ENCODE measurements around the gene USP7. TPM values are rescaled to one million over a fixed set of nuclear protein-coding genes. Genes with fewer than 3 reads are reported as not detected.
A peak's percentile ranks its signal among the peaks of the same experiment; 100 is the strongest.
"Not testable (repeated sequence)": the region's sequence is repeated elsewhere in the genome, so short reads cannot be mapped to it uniquely, and the experiment has no call there.

USP7 gene
- total RNA-seq, 1 experiment from 2014 or later, result 148 TPM

- POLR2A ChIA-PET, result no interaction called here
- CTCF ChIA-PET, result interaction anchor here (0.7 to 1.6 kb wide), 3 partner anchors 10 to 63 kb away, joined by 3 to 7 read pairs (median 4); no protein-coding TSS in a partner anchor
- H3K27me3 Mint-ChIP-seq (ENCODE audit: insufficient read depth, unreplicated experiment), result no peaks in the 10 kb centered on the region
- Histone ChIP-seq H3K4me3 (ENCODE audit: low read depth, low read length) (no peak overlapping the region), H3K9me3 (no peaks in the 10 kb centered on the region), H3K36me3 (ENCODE audit: control insufficient read depth, insufficient read depth, low read length) (no peaks in the 10 kb centered on the region), H3K27me3 (replicated peaks; ENCODE audit: control insufficient read depth, insufficient read depth, low read length) (no peaks in the 10 kb centered on the region), H3K4me1 (peaks cover 12% of the 10 kb centered on the region)
- no TSS peak for BruUV-seq (replicated peaks)
- peaks cover 8% of the 10 kb centered on the region for H3K4me1 Mint-ChIP-seq (ENCODE audit: low read depth, unreplicated experiment)
- intact Hi-C loops (cut with micrococcal nuclease; ENCODE audit: unreplicated experiment), result no loop called here
- TF ChIP-seq, protein P1, sequence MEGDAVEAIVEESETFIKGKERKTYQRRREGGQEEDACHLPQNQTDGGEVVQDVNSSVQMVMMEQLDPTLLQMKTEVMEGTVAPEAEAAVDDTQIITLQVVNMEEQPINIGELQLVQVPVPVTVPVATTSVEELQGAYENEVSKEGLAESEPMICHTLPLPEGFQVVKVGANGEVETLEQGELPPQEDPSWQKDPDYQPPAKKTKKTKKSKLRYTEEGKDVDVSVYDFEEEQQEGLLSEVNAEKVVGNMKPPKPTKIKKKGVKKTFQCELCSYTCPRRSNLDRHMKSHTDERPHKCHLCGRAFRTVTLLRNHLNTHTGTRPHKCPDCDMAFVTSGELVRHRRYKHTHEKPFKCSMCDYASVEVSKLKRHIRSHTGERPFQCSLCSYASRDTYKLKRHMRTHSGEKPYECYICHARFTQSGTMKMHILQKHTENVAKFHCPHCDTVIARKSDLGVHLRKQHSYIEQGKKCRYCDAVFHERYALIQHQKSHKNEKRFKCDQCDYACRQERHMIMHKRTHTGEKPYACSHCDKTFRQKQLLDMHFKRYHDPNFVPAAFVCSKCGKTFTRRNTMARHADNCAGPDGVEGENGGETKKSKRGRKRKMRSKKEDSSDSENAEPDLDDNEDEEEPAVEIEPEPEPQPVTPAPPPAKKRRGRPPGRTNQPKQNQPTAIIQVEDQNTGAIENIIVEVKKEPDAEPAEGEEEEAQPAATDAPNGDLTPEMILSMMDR (IDR thresholded peaks at IDR 0.05; ENCODE audit: insufficient read depth in 1 of 2, low read depth in 1 of 2, low read length in 1 of 2, severe bottlenecking in 1 of 2, unreplicated experiment in 1 of 2), result peak in 1 of 2 experiments; percentile 36
- H3K9me3 Mint-ChIP-seq (ENCODE audit: unreplicated experiment), result no peaks in the 10 kb centered on the region
- H3K27ac Mint-ChIP-seq (ENCODE audit: unreplicated experiment), result no peak overlapping the region
- H3K4me3 Mint-ChIP-seq (ENCODE audit: unreplicated experiment), result no peak overlapping the region
- peak in 1 of 2 experiments; percentile 19 for DNase-seq
- H3K36me3 Mint-ChIP-seq (ENCODE audit: insufficient read depth, unreplicated experiment), result peaks cover 15% of the 10 kb centered on the region
Observed at GRCh38 chr16:8872967-8873865, 90.5 kb downstream of the USP7 start.

GRCh38 chr16:8872071-8872470 lies 91.6 kb downstream of the USP7 start:
- no TSS peak for BruUV-seq (replicated peaks)

GRCh38 chr16:8869988-8870241 lies 93.8 kb downstream of the USP7 start:
- peaks cover 29% of the 10 kb centered on the region for H3K4me1 ChIP-seq
- H3K9me3 ChIP-seq; H3K36me3 ChIP-seq (ENCODE audit: control insufficient read depth, insufficient read depth, low read length); DNase-seq; H3K4me1 Mint-ChIP-seq (ENCODE audit: low read depth, unreplicated experiment); H3K27me3 Mint-ChIP-seq (ENCODE audit: insufficient read depth, unreplicated experiment); BruUV-seq (replicated peaks); H3K4me3 ChIP-seq (ENCODE audit: low read depth, low read length); H3K27ac Mint-ChIP-seq (ENCODE audit: unreplicated experiment); H3K27me3 ChIP-seq (replicated peaks; ENCODE audit: control insufficient read depth, insufficient read depth, low read length); H3K9me3 Mint-ChIP-seq (ENCODE audit: unreplicated experiment); CTCF ChIA-PET; POLR2A ChIA-PET; H3K4me3 Mint-ChIP-seq (ENCODE audit: unreplicated experiment): not testable (repeated sequence)
- intact Hi-C loops (cut with micrococcal nuclease; ENCODE audit: unreplicated experiment), result loop anchor here (1.0 to 5.0 kb wide), 3 partner anchors 8 to 222 kb away; partner anchors contain the start of genes HAPSTR1, PMM2 and TMEM186
- H3K36me3 Mint-ChIP-seq (ENCODE audit: insufficient read depth, unreplicated experiment), result peaks cover 22% of the 10 kb centered on the region

More at GRCh38 chr16:8872071-8872470, 91.6 kb downstream of the USP7 start:
- H3K27me3 Mint-ChIP-seq (ENCODE audit: insufficient read depth, unreplicated experiment), result no peaks in the 10 kb centered on the region
- no peaks in the 10 kb centered on the region for H3K9me3 ChIP-seq
- ChIA-PET POLR2A (no interaction called here), CTCF (no interaction called here)
- H3K27ac Mint-ChIP-seq (ENCODE audit: unreplicated experiment), result no peak overlapping the region
- no peak overlapping the region for H3K4me3 Mint-ChIP-seq (ENCODE audit: unreplicated experiment)
- H3K36me3 ChIP-seq (ENCODE audit: control insufficient read depth, insufficient read depth, low read length), result no peaks in the 10 kb centered on the region
- H3K4me3 ChIP-seq (ENCODE audit: low read depth, low read length), result no peak overlapping the region
- no peaks in the 10 kb centered on the region for H3K27me3 ChIP-seq (replicated peaks; ENCODE audit: control insufficient read depth, insufficient read depth, low read length)
- no peaks in the 10 kb centered on the region for H3K9me3 Mint-ChIP-seq (ENCODE audit: unreplicated experiment)
- TF ChIP-seq, protein P1 (IDR thresholded peaks at IDR 0.05; ENCODE audit: insufficient read depth in 1 of 2, low read depth in 1 of 2, low read length in 1 of 2, severe bottlenecking in 1 of 2, unreplicated experiment in 1 of 2), result no peak
- peaks cover 15% of the 10 kb centered on the region for H3K4me1 ChIP-seq
- no peaks in the 10 kb centered on the region for H3K4me1 Mint-ChIP-seq (ENCODE audit: low read depth, unreplicated experiment)
- H3K36me3 Mint-ChIP-seq (ENCODE audit: insufficient read depth, unreplicated experiment), result peaks cover 16% of the 10 kb centered on the region
- DNase-seq, result no peak
- intact Hi-C loops (cut with micrococcal nuclease; ENCODE audit: unreplicated experiment), result no loop called here
